GM23338 (cell line): Measurements from ENCODE around the gene SBF1. TPM values are rescaled to one million over a fixed set of nuclear protein-coding genes. Genes with fewer than 3 reads are reported as not detected.

Experiments used
- ATAC-seq: fragments of 200-7000 bp; cut with Tn5 transposase; 3 replicates; pipeline ENCODE4 v1.9.1; 2020
- DNase-seq: peaks from one replicate; pipeline ENCODE4 v3.0.0-alpha.2; 2015; ENCODE audit warnings: low spot score
- H2AFZ ChIP-seq: fragments of 200-600 bp; sonication (generic); 2 replicates; pipeline ENCODE4 v1.8.0; 2016; ENCODE audit warnings: antibody characterized with exemption, mild to moderate bottlenecking, moderate library complexity
- H3F3A ChIP-seq: fragments of 200-600 bp; sonication (generic); replicated peaks from 2 replicates; pipeline ENCODE4 v1.8.0; 2017; ENCODE audit warnings: antibody characterized with exemption, mixed run types, low read depth
- H3K27ac ChIP-seq: fragments of 200-600 bp; sonication (generic); 2 replicates; pipeline ENCODE4 v1.6.1; 2016; ENCODE audit warnings: low read depth
- H3K27me3 ChIP-seq: fragments of 200-600 bp; sonication (generic); 2 replicates; pipeline ENCODE4 v1.8.0; 2016; ENCODE audit warnings: mild to moderate bottlenecking, mixed run types, moderate library complexity; ENCODE audit not compliant: insufficient read depth
- H3K36me3 ChIP-seq: fragments of 200-600 bp; sonication (generic); 2 replicates; pipeline ENCODE4 v1.8.0; 2016; ENCODE audit warnings: mild to moderate bottlenecking; ENCODE audit not compliant: insufficient read depth
- H3K4me1 ChIP-seq: fragments of 200-600 bp; sonication (generic); 2 replicates; pipeline ENCODE4 v1.8.0; 2016; ENCODE audit warnings: mild to moderate bottlenecking, moderate library complexity; ENCODE audit not compliant: insufficient read depth
- H3K4me2 ChIP-seq: fragments of 200-600 bp; sonication (generic); 2 replicates; pipeline ENCODE4 v1.7.1; 2017; ENCODE audit warnings: mixed run types
- H3K4me3 ChIP-seq: fragments of 200-600 bp; sonication (generic); 2 replicates; pipeline ENCODE4 v1.6.1; 2016; ENCODE audit warnings: mixed run types
- H3K79me2 ChIP-seq: fragments of 200-600 bp; sonication (generic); replicated peaks from 2 replicates; pipeline ENCODE4 v1.8.0; 2017; ENCODE audit warnings: mild to moderate bottlenecking; ENCODE audit not compliant: insufficient read depth
- H3K9me2 ChIP-seq: fragments of 200-600 bp; sonication (generic); 2 replicates; pipeline ENCODE4 v1.8.0; 2017; ENCODE audit not compliant: insufficient read depth
- H4K20me1 ChIP-seq: fragments of 200-600 bp; sonication (generic); replicated peaks from 2 replicates; pipeline ENCODE4 v1.8.0; 2017; ENCODE audit warnings: mild to moderate bottlenecking; ENCODE audit not compliant: insufficient read depth
- H3K27ac Mint-ChIP-seq: 2 replicates; pipeline ENCODE4 v1.8.0; 2020; ENCODE audit warnings: inconsistent platforms, mild to moderate bottlenecking, moderate library complexity, mixed read lengths
- H3K27me3 Mint-ChIP-seq: 3 replicates; pipeline ENCODE4 v1.8.0; 2022; ENCODE audit warnings: low read depth, mild to moderate bottlenecking, moderate library complexity, mixed read lengths, inconsistent platforms; ENCODE audit not compliant: insufficient read depth, poor library complexity
- H3K36me3 Mint-ChIP-seq: 3 replicates; pipeline ENCODE4 v1.8.0; 2021; ENCODE audit warnings: low read depth, mild to moderate bottlenecking, inconsistent platforms, moderate library complexity, mixed read lengths
- H3K4me1 Mint-ChIP-seq: 3 replicates; pipeline ENCODE4 v1.8.0; 2020; ENCODE audit warnings: mild to moderate bottlenecking, inconsistent platforms, mixed read lengths
- H3K4me3 Mint-ChIP-seq: 3 replicates; pipeline ENCODE4 v1.8.0; 2021; ENCODE audit warnings: moderate library complexity, mild to moderate bottlenecking, inconsistent platforms, mixed read lengths
- H3K9me3 Mint-ChIP-seq: 3 replicates; pipeline ENCODE4 v1.8.0; 2020; ENCODE audit warnings: moderate library complexity, mild to moderate bottlenecking, inconsistent platforms, mixed read lengths
- CREB1 ChIP-seq: fragments of 250-450 bp; sonication (Bioruptor Pico); IDR thresholded peaks from 2 replicates; pipeline ENCODE4 v1.5.0; 2020; ENCODE audit warnings: low read depth, mild to moderate bottlenecking, moderate library complexity
- EZH2 ChIP-seq: fragments of 200-600 bp; sonication (generic); IDR thresholded peaks from one replicate; pipeline ENCODE4 v1.8.0; 2017; ENCODE audit warnings: antibody characterized with exemption, mild to moderate bottlenecking, low read depth; ENCODE audit not compliant: unreplicated experiment
- EZH2phosphoT487 ChIP-seq: fragments of 200-600 bp; sonication (generic); IDR thresholded peaks from one replicate; pipeline ENCODE4 v1.8.1; 2018; ENCODE audit warnings: antibody characterized with exemption; ENCODE audit not compliant: unreplicated experiment
- JUNB ChIP-seq: IDR thresholded peaks from one replicate; pipeline ENCODE4 v1.6.1; 2016; ENCODE audit warnings: antibody characterized with exemption; ENCODE audit not compliant: unreplicated experiment
- NANOG ChIP-seq: IDR thresholded peaks from 2 replicates; pipeline ENCODE4 v1.6.1; 2016; ENCODE audit warnings: antibody characterized with exemption, borderline replicate concordance
- POLR2AphosphoS5 ChIP-seq: IDR thresholded peaks from 2 replicates; pipeline ENCODE4 v1.6.1; 2016; ENCODE audit warnings: antibody characterized with exemption, low read depth
- STAT1 ChIP-seq: IDR thresholded peaks from one replicate; pipeline ENCODE4 v1.6.1; 2016; ENCODE audit warnings: antibody characterized with exemption; ENCODE audit not compliant: unreplicated experiment
- ZNF114 ChIP-seq: fragments of 250-450 bp; sonication (Bioruptor Pico); IDR thresholded peaks from 2 replicates; pipeline ENCODE4 v1.5.0; 2020; ENCODE audit warnings: mild to moderate bottlenecking, moderate library complexity
- ZNF331 ChIP-seq: fragments of 250-450 bp; sonication (Bioruptor Pico); IDR thresholded peaks from 2 replicates; pipeline ENCODE4 v1.5.0; 2020; ENCODE audit warnings: low read depth, mild to moderate bottlenecking, moderate library complexity
- polyA plus RNA-seq: library from polyadenylated mRNA; unstranded; fragments of >200 nt; fragmentation: Nextera tagmentation; extraction: Ambion mirVana; gene quantifications from 2 replicates; pipeline ENCODE4 v1.2.1, GENCODE V29; 2016
- total RNA-seq: library from RNA; depleted of rRNA; stranded (reverse); fragments of >200 nt; shearing (Covaris generic); gene quantifications from 2 replicates; pipeline ENCODE4 v1.2.3, GENCODE V29; 2014
- TF ChIP-seq, protein P1 (sequence below): IDR thresholded peaks from one replicate; pipeline ENCODE4 v1.6.1; 2018; ENCODE audit warnings: antibody characterized with exemption; ENCODE audit not compliant: unreplicated experiment
- TF ChIP-seq, protein P2 (sequence below), 2 experiments: fragments of 200-600 bp in 1 of 2; sonication (generic) in 1 of 2; conservative IDR thresholded peaks; 2 replicates each; pipeline versions ENCODE4 v1.5.1 to v1.6.1; 2016 to 2017; ENCODE audit warnings: antibody characterized with exemption in 2 of 2, low read depth in 2 of 2, mild to moderate bottlenecking in 2 of 2, moderate library complexity in 1 of 2
- TF ChIP-seq, protein P3 (sequence below): fragments of 250-450 bp; sonication (Bioruptor Pico); IDR thresholded peaks from 2 replicates; pipeline ENCODE4 v1.5.0; 2020; ENCODE audit warnings: mild to moderate bottlenecking, moderate library complexity
- TF ChIP-seq, protein P4 (sequence below): IDR thresholded peaks from 2 replicates; pipeline ENCODE4 v1.6.1; 2016; ENCODE audit warnings: antibody characterized with exemption

Gene SBF1
- total and polyA plus RNA-seq, 2 experiments from 2014 or later: 26.5 to 85.4 TPM

DNA sequence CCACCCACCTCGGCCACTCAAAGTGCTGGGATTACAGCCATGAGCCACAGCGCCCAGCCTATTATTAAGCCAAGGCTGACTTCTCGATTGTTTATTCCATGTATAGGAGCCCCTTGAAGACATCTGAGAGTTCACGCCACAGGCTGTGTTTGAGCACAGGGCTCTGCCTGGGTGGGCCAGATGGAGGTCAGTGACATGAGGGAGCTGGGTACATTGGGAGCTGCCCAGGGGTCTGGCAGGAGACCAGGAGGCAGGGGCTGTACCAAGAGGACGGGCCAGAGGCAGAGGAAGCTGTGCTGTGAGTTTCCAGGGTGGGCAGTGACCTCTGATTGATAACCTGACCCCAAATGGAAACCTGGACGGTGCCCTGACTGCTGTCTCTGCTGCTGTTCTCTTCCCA lies 27.3 kb upstream of the SBF1 start:
- Histone ChIP-seq H3K27me3 (no peaks in the 10 kb centered on the region), H3K4me1 (no peaks in the 10 kb centered on the region), H3K9me2 (no peaks in the 10 kb centered on the region), H3F3A (peaks cover 5% of the 10 kb centered on the region; the same call in 1 of the 2 replicates), H3K79me2 (no peaks in the 10 kb centered on the region), H3K36me3 (no peaks in the 10 kb centered on the region), H2AFZ (no peak overlapping the region), H3K4me3 (no peak overlapping the region), H3K4me2 (no peak overlapping the region), H3K27ac (no peak overlapping the region), H4K20me1 (no peaks in the 10 kb centered on the region)
- Mint-ChIP-seq H3K9me3 (no peaks in the 10 kb centered on the region), H3K27ac (no peak overlapping the region), H3K36me3 (no peaks in the 10 kb centered on the region; the same call in 2 of the 3 replicates), H3K4me1 (peaks cover 3% of the 10 kb centered on the region; the same call in 2 of the 3 replicates), H3K4me3 (no peak overlapping the region), H3K27me3 (peaks cover 15% of the 10 kb centered on the region)
- DNase-seq: no peak
- ATAC-seq: no peak
- TF ChIP-seq, protein P1, sequence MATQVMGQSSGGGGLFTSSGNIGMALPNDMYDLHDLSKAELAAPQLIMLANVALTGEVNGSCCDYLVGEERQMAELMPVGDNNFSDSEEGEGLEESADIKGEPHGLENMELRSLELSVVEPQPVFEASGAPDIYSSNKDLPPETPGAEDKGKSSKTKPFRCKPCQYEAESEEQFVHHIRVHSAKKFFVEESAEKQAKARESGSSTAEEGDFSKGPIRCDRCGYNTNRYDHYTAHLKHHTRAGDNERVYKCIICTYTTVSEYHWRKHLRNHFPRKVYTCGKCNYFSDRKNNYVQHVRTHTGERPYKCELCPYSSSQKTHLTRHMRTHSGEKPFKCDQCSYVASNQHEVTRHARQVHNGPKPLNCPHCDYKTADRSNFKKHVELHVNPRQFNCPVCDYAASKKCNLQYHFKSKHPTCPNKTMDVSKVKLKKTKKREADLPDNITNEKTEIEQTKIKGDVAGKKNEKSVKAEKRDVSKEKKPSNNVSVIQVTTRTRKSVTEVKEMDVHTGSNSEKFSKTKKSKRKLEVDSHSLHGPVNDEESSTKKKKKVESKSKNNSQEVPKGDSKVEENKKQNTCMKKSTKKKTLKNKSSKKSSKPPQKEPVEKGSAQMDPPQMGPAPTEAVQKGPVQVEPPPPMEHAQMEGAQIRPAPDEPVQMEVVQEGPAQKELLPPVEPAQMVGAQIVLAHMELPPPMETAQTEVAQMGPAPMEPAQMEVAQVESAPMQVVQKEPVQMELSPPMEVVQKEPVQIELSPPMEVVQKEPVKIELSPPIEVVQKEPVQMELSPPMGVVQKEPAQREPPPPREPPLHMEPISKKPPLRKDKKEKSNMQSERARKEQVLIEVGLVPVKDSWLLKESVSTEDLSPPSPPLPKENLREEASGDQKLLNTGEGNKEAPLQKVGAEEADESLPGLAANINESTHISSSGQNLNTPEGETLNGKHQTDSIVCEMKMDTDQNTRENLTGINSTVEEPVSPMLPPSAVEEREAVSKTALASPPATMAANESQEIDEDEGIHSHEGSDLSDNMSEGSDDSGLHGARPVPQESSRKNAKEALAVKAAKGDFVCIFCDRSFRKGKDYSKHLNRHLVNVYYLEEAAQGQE: no peak
- TF ChIP-seq, protein P2, sequence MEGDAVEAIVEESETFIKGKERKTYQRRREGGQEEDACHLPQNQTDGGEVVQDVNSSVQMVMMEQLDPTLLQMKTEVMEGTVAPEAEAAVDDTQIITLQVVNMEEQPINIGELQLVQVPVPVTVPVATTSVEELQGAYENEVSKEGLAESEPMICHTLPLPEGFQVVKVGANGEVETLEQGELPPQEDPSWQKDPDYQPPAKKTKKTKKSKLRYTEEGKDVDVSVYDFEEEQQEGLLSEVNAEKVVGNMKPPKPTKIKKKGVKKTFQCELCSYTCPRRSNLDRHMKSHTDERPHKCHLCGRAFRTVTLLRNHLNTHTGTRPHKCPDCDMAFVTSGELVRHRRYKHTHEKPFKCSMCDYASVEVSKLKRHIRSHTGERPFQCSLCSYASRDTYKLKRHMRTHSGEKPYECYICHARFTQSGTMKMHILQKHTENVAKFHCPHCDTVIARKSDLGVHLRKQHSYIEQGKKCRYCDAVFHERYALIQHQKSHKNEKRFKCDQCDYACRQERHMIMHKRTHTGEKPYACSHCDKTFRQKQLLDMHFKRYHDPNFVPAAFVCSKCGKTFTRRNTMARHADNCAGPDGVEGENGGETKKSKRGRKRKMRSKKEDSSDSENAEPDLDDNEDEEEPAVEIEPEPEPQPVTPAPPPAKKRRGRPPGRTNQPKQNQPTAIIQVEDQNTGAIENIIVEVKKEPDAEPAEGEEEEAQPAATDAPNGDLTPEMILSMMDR (conservative IDR thresholded peaks at IDR 0.05; ENCODE audit: low read depth in 2 of 2): no peak
- TF ChIP-seq, protein P3, sequence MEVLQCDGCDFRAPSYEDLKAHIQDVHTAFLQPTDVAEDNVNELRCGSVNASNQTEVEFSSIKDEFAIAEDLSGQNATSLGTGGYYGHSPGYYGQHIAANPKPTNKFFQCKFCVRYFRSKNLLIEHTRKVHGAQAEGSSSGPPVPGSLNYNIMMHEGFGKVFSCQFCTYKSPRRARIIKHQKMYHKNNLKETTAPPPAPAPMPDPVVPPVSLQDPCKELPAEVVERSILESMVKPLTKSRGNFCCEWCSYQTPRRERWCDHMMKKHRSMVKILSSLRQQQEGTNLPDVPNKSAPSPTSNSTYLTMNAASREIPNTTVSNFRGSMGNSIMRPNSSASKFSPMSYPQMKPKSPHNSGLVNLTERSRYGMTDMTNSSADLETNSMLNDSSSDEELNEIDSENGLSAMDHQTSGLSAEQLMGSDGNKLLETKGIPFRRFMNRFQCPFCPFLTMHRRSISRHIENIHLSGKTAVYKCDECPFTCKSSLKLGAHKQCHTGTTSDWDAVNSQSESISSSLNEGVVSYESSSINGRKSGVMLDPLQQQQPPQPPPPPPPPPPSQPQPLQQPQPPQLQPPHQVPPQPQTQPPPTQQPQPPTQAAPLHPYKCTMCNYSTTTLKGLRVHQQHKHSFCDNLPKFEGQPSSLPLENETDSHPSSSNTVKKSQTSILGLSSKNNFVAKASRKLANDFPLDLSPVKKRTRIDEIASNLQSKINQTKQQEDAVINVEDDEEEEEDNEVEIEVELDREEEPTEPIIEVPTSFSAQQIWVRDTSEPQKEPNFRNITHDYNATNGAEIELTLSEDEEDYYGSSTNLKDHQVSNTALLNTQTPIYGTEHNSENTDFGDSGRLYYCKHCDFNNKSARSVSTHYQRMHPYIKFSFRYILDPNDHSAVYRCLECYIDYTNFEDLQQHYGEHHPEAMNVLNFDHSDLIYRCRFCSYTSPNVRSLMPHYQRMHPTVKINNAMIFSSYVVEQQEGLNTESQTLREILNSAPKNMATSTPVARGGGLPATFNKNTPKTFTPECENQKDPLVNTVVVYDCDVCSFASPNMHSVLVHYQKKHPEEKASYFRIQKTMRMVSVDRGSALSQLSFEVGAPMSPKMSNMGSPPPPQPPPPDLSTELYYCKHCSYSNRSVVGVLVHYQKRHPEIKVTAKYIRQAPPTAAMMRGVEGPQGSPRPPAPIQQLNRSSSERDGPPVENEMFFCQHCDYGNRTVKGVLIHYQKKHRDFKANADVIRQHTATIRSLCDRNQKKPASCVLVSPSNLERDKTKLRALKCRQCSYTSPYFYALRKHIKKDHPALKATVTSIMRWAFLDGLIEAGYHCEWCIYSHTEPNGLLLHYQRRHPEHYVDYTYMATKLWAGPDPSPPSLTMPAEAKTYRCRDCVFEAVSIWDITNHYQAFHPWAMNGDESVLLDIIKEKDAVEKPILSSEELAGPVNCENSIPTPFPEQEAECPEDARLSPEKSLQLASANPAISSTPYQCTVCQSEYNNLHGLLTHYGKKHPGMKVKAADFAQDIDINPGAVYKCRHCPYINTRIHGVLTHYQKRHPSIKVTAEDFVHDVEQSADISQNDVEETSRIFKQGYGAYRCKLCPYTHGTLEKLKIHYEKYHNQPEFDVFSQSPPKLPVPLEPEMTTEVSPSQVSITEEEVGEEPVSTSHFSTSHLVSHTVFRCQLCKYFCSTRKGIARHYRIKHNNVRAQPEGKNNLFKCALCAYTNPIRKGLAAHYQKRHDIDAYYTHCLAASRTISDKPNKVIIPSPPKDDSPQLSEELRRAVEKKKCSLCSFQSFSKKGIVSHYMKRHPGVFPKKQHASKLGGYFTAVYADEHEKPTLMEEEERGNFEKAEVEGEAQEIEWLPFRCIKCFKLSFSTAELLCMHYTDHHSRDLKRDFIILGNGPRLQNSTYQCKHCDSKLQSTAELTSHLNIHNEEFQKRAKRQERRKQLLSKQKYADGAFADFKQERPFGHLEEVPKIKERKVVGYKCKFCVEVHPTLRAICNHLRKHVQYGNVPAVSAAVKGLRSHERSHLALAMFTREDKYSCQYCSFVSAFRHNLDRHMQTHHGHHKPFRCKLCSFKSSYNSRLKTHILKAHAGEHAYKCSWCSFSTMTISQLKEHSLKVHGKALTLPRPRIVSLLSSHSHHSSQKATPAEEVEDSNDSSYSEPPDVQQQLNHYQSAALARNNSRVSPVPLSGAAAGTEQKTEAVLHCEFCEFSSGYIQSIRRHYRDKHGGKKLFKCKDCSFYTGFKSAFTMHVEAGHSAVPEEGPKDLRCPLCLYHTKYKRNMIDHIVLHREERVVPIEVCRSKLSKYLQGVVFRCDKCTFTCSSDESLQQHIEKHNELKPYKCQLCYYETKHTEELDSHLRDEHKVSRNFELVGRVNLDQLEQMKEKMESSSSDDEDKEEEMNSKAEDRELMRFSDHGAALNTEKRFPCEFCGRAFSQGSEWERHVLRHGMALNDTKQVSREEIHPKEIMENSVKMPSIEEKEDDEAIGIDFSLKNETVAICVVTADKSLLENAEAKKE (CRISPR knock-in tag): no peak
- TF ChIP-seq STAT1 (no peak), POLR2AphosphoS5 (no peak), JUNB (no peak), EZH2phosphoT487 (no peak), EZH2 (no peak), CREB1 (CRISPR knock-in tag) (no peak), NANOG (no peak), ZNF331 (CRISPR knock-in tag) (no peak), ZNF114 (CRISPR knock-in tag) (no peak)
- TF ChIP-seq, protein P4, sequence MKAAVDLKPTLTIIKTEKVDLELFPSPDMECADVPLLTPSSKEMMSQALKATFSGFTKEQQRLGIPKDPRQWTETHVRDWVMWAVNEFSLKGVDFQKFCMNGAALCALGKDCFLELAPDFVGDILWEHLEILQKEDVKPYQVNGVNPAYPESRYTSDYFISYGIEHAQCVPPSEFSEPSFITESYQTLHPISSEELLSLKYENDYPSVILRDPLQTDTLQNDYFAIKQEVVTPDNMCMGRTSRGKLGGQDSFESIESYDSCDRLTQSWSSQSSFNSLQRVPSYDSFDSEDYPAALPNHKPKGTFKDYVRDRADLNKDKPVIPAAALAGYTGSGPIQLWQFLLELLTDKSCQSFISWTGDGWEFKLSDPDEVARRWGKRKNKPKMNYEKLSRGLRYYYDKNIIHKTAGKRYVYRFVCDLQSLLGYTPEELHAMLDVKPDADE: no peak
